Measurements from ENCODE around the gene TRIO.

GRCh38 chr5:14131855-14132503 is 11.2 kb upstream of the TRIO start:
- no peak for TF ChIP-seq POLR2AphosphoS5 (IDR thresholded peaks at IDR 0.05; ENCODE audit: borderline replicate concordance, low read depth, low read length)
- no peak for TF ChIP-seq EZH2 (IDR thresholded peaks at IDR 0.05)
